ENCODE results near the gene SLC4A3.

Gene SLC4A3

DNA sequence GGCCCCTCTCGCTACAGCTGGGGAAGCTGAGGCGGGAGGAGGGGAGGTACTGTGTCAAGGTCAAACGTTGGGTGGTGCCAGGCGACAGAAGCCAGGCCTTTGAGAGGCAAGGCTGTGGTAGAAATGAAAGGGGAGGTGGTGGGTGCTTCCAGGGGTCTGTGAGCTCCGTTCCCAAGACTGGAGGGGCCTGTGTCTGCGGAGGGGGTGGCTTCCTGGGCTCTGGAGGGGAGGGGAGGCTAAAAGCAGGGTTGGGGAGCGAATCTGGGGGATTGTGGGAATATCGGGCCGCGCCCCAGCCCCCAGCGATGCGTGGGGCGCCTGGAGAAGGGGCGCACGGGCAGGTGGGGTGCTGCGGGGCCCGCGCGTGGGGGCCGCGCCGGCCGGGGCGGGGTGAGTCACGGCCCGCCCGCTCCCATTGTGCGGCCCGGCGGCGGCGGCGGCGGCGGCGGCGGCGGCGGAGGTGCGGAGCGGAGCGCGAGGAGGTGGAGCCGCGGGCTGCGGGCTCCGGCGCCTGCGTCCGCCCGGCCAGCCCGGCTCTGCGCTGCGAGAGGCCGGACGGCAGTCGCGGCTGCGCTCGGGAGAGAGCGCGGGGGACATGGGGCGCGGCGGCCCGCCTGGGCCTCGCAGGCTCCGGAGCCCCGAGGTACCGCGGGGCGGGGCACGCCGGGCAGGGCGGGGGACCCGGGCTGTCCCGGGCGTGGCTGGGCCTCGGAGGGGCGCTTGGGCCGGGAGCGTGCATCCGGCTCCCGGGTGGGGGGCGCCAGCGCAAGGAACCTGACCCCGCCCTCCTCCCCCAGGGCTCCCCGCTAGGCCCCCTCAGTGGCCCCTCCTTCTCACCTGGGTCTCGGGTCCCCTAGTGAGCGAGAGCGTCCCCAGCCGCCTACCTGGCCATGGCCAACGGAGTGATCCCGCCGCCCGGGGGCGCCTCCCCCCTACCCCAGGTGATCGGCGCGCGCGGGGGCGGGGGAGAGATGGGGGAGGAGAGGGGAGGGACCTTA lies at the start of gene SLC4A3:
Gene SLC4A3, plus strand, starts transcription at position 528 of the 998 bp plus-strand sequence. Its CDS starts 363 bp downstream, at position 891.
- DNase-seq, result no peak

DNA sequence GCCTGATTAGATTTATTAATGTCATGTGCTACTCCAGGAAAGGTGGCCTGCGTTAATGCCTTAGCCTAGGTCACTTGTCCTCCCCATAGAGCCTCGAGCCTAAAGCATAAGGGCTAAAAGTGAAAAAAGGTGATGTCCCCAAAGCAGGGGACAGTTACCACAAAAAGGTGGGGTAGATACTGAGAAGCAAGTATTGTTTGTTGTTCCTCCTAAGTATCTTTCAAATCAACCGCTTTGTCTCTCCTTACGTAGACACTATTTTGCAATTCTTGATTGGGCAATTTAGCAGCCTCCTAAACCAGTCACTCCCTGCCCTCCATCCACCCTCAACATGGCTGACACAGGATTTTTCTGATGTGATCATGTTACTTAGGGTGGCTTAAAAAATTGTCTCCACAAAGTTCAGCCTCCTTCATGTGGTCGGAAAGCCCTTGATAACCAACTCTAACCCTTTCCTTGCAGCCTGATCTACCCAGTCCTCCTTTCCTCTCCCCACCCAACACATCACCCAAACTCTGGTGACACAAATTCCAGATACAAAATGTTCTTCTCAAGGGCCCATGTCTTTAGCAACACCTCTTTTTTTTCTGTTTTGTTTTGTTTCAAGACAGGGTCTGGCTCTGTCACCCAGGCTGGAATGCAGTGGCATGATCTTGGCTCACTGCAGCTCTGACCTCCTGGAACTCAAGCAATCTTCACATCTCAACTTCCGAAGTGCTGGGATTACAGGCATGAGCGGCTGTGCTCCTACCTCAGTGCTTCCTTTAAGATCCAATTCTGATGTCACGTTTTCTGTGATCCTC lies 48.4 kb upstream of the SLC4A3 start:
- DNase-seq, result no peak

- no peak for DNase-seq
Observed at GRCh38 chr2:219581346-219581745, 46.1 kb upstream of the SLC4A3 start.

DNA sequence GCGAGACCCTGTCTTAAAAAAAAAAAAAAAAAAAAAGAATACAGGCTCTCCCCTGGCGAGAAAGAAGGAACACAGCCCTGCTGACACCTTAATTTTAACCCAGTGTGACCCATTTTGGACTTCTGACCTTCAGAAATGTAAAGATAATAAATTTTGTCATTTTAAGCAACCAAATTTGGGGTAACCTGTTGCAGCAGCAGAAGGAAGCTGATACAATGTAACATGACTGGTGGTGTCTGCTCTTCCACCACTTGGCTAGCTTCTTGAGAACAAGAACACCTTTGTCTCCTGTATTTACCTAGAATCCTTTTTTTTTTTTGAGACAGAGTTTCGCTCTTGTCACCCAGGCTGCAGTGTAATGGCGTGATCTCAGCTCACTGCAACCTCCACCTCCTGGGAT lies 36.3 kb upstream of the SLC4A3 start:
- no peak for DNase-seq

DNA sequence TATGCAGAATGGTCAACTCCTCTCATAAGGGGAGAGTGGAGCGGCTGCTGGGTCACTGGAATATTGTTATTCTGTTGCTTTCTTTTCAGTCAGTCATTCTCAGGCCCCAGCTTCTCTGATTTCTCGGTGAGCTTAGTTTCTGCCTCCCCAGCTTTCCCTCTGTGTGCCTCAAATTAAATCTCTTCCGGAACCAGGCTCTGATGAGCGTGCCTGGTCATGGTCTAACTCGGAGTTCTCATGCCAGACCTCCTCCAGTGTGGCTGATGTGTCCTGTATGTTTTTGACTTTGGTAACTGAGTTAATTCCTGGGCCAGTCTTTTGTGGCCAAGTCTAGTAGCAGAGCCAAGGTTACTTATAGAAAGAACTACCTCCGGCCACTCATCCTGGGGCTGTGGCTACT lies 34.7 kb upstream of the SLC4A3 start:
- DNase-seq, result no peak

DNA sequence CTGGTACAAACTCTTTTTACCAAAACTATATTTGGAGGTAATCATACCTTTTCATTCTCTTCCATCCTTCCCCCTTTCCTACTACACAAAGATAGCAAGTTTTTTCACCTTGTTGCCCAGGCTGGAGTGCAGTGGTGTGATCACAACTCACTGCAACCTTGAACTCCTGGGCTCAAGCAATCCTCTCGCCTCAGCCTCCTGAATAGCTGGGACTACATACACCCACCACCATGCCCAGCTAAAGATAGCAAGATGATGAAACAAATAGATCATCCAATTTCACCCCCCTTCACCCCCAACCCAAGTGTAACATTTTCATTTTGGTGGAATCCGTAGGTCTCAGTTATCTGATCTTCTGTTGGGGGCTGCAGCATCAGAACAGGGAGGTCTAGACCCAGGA lies 34.3 kb upstream of the SLC4A3 start:
- DNase-seq, result no peak

GRCh38 chr2:219595256-219595655 lies 32.2 kb upstream of the SLC4A3 start:
- no peak for DNase-seq

DNA sequence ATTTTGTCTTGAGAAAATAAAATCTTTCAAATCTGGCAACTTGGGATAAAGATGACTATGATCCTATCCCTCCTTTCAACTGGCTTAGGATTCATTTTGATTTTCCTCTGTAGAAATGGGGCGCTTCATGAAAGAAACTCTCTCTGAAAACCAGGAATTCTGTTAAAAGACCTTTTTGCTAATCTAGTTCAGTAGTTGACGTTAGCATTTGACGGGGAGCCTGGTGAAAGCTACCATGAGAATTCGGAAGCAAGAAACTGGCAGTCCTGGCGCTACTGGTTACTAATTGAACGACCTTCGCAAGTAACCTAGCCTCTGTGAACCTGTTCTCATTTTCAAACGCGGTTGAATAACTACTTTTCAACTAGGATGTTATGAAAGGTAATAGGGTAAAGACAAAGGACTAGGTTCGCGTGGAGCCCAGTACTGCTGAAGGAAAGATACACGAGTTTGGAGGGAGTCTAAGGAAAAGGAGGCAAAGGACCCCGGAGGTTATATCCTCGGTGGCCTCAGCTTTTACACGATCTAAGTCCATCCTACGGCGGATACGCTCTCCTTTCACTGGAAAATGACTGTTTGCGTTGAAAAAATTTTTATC lies 30.4 kb upstream of the SLC4A3 start:
- DNase-seq, result no peak

DNA sequence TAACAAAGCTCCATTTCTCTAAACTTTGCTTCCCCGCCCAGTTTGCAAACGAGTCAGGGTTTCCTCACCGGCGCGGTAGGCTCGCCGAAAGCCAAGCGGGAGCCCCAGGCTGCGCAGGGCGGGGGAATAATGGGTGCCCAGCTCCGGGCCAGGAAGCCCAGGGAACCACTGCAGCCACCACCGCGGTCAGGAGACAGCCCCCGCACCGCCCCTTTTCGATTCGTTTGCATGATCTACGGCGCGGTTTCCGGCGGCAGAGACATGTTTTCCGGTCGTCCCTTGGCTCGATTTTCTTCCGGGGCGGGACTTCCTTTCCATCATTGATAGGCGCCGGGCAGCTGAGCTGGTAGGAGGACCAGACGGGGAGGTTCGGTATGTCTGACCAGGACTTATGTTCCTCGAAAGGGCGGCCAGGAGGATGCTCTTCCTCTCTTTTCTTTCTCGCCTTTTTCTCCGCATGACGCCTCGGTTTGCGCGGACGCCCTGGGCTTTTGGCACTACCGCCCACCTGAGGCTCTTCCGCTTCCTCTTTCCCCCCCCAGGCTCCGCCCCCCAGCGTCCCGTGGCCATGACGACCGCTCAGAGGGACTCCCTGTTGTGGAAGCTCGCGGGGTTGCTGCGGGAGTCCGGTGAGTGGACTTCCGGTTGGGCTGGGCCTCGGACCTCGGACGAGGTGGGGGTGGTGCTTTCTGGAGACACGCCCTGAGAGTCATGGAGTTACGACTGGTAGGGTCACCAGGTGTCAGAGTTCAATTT lies 29.7 kb upstream of the SLC4A3 start, which contains the start of gene STK11IP:
Gene STK11IP, plus strand, starts transcription at position 306 of the 756 bp plus-strand sequence. Its CDS starts 263 bp downstream, at position 569.
- peak; percentile 72 for DNase-seq

- no peak for DNase-seq
Observed at GRCh38 chr2:219598308-219599078, 28.9 kb upstream of the SLC4A3 start.

DNA sequence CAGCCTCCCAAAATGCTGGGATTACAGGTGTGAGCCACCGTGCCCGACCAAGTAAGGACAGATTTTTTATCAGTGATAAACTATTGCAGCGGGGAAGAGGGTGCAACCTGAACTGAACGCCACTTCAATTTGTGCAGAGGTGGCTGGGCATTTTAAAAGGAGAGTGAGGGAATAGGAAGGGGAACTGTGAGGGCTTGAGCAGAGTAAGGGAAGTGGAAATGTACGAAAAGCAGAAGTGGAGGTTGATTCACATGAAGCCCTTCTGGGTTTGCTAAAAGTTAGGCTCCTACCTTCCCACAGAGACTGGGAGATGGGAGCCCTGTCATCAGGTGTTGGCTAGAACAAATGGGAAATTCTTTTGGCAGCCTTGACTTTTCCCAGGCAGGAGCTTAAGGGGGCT lies 23.7 kb upstream of the SLC4A3 start:
- DNase-seq, result no peak

GRCh38 chr2:219605607-219605954 lies 21.8 kb upstream of the SLC4A3 start:
- no peak for DNase-seq

DNA sequence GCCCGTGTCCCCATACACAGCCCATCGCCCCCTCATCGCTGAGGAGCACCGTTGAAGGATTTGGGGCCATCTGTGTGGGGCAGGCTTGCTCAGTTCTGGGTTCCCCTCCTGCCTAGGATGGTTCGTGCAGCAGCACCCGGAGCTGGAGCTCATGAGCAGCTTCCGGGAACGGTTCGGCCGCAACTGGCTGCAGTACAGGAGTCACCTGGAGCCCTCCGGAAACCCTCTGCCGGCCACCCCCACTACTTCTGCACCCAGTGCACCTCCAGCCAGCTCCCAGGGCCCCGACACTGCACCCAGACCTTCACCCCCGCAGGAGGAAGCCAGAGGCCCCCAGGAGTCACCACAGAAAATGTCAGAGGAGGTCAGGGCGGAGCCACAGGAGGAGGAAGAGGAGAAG lies 19.5 kb upstream of the SLC4A3 start:
- DNase-seq, result no peak

GRCh38 chr2:219608399-219608964 lies 18.9 kb upstream of the SLC4A3 start:
- DNase-seq, result no peak

GRCh38 chr2:219609149-219609750 lies 18.2 kb upstream of the SLC4A3 start:
- no peak for DNase-seq

DNA sequence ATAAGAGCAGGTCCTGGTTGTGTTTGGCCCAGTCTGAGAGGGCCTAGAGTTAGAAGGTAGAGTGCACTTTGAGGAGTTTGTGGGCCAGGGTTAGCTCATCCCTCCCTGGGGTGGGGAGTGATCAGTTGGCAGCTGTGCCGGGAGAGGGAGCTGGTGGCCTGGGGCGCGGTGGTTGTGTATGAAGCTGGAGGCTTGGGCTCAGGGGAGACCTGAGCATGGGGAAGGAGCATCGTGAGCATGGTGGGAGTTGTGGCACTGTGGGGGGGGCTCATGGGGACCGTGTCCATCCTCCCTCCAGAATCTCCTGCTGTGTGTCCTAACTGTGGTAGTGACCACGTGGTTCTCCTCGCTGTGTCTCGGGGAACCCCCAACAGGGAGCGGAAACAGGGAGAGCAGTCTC lies 16.1 kb upstream of the SLC4A3 start:
- no peak for DNase-seq

GRCh38 chr2:219611866-219612576 lies 15.4 kb upstream of the SLC4A3 start:
- no peak for DNase-seq

- no peak for DNase-seq
Observed at GRCh38 chr2:219612577-219613286, 14.7 kb upstream of the SLC4A3 start.

DNA sequence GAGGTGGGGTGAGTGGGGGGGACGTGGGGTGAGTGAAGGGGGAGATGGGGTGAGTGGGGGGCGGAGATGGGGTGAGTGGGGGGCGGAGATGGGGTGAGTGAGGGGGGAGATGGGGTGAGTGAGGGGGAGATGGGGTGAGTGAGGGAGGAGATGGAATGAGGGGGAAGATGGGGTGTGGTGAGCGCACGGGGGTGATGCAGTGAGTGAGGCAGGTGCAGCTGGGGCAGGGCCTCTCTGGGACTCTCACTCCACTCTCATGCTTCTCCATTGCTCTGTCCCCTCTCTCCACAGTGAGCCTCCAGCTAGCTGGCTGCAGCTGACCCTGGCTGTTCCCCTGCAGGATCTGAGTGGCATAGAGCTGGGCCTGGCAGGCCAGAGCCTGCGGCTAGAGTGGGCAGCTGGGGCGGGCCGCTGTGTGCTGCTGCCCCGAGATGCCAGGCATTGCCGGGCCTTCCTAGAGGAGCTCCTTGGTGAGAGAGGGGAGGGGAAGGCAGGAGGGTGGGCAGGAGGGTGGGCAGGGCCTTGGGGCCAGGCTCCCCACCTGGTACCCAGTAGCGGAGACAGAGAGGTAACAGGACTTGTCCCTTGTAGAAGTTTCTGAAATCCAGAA lies 13.9 kb upstream of the SLC4A3 start:
- no peak for DNase-seq
